Fibroblast of villous mesenchyme (primary cell): ENCODE data around the gene KRT13. TPM values are rescaled to one million over a fixed set of nuclear protein-coding genes. Genes with fewer than 3 reads are reported as not detected.

ENCODE experiments used
- DNase-seq: peaks from one replicate; pipeline ENCODE4 v3.0.0-alpha.2; 2010; ENCODE audit warnings: low read depth
- H3K4me3 ChIP-seq: 2 replicates; pipeline ENCODE4 v1.5.1; 2011; ENCODE audit warnings: low read depth, mild to moderate bottlenecking, low read length
- total RNA-seq: library from RNA; depleted of rRNA; stranded (reverse); fragments of >200 nt; gene quantifications from 2 replicates; pipeline ENCODE4 v1.2.3, GENCODE V29; 2012
- TF ChIP-seq, protein P1 (sequence below): IDR thresholded peaks from 2 replicates; pipeline ENCODE4 v1.5.1; 2012; ENCODE audit warnings: low read depth, mild to moderate bottlenecking, low read length; ENCODE audit not compliant: insufficient read depth

Gene KRT13
- total RNA-seq, 1 donor = not detected

DNA sequence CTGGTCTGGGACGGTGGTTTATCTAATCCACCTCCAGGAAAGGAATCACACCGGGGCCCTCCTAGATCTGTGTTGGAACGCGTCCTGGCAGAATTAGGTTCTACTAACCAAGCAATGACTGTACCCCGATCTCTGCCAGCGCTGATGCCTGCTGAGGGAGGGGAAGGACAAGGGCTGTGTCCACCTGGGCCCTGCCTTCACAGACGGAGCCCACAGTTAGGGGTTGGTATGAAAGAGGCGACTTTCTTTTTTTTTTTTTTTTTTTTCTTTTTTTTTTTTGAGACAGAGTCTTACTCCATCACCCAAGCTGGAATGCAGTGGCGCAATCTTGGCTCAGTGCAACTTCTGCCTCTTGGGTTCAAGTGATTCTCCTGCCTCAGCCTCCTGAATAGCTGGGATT, 32.6 kb upstream of the KRT13 start:
- TF ChIP-seq, protein P1, sequence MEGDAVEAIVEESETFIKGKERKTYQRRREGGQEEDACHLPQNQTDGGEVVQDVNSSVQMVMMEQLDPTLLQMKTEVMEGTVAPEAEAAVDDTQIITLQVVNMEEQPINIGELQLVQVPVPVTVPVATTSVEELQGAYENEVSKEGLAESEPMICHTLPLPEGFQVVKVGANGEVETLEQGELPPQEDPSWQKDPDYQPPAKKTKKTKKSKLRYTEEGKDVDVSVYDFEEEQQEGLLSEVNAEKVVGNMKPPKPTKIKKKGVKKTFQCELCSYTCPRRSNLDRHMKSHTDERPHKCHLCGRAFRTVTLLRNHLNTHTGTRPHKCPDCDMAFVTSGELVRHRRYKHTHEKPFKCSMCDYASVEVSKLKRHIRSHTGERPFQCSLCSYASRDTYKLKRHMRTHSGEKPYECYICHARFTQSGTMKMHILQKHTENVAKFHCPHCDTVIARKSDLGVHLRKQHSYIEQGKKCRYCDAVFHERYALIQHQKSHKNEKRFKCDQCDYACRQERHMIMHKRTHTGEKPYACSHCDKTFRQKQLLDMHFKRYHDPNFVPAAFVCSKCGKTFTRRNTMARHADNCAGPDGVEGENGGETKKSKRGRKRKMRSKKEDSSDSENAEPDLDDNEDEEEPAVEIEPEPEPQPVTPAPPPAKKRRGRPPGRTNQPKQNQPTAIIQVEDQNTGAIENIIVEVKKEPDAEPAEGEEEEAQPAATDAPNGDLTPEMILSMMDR = no peak
- DNase-seq = peak; percentile 41
- no peak overlapping the region for H3K4me3 ChIP-seq

DNA sequence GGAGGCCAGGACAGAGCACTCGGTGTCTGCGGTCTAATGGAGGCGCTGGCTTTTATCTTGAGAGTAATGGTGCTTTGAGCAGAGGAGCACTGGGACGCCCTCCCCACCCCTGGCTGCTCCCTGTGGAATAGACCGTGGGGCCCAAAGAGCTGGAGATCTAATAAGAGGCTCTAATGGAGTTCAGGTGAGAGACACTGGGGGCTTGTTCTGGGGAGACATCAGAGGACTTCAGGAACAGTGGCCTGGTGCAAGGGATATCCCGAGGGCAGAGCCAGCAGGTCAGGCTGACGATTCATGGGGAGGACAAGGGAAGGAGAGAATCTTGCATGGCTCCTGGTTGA, 32.2 kb upstream of the KRT13 start:
- H3K4me3 ChIP-seq = no peak overlapping the region
- no peak for DNase-seq
- TF ChIP-seq, protein P1 = no peak

DNA sequence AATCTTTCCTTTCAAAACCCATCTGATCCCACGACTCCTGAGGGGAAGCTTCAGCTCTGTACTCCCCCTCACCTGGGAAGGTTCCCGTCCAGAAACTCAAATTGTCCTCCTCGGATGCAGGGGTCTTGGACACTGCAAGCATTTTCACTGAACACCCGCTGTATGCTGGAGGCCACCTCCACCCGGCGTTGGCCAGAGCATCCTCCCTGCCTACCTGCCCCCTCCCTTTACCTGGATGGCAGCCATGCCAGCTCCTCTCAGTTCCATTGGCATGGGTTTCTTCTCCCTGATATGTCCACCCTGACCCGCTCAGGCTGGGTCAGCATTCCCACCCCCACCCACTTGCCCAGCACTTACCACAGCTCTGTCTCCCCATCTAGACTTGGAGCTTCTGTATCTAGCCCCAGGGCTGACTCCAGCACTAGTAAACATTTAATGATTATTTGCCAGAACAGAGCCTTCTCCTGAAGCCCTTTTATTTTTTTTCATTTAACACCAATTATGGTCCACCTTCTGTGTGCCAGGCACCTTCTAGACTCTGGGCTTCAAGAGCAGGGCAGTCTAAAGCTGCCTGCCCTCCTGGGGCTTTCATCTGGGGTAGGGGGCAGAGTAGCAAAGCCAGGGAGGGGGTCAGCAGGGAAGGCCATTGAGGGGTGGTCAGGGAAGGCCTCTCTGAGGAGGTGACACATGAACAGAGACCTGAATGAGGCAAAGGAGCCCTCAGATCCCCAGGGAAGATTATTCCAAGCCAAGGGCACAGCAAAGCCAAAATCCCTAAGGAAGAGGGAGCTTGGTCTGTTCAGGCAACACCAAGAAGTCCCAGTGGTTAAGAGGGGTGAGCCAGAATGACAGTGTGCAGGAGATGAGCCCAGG, 31.6 kb upstream of the KRT13 start:
- no peak overlapping the region for H3K4me3 ChIP-seq
- TF ChIP-seq, protein P1 = no peak
- DNase-seq = no peak

DNA sequence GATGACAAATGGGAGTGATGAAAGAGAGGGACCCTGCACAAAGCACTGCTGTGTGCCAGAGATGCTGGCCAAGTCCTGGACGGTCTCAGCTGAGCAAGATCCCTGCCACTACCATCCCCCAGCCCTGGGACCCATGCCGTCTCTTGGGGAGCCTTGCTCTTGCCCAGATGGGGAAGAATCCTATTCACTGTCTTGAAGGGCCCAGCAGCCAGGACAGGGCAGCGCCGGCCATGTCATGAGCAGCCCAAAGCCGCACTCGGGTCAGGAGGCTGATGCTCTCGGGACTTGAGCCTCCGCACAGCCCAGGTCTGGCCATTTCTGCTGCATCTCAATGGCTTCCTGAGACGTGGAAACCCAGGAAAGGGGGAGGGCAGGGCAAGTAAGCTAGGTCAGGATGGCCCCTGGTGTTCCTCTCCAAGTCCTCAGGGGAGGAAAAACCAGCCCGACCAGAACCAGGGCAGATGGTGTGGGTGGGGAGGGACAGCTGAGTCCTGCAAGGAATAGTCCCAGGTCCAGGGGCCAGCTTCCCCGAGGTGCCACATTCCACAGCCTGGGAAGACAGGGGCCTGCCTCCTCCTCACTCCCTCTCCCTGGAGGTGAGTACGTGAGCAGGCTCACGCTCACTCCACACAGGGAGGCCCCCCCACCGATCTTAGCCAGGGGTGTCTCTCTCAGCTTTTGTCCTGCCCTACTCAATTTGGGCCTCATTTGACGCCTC, 30.5 kb upstream of the KRT13 start:
- TF ChIP-seq, protein P1 = no peak
- H3K4me3 ChIP-seq = no peak overlapping the region
- DNase-seq = no peak

DNA sequence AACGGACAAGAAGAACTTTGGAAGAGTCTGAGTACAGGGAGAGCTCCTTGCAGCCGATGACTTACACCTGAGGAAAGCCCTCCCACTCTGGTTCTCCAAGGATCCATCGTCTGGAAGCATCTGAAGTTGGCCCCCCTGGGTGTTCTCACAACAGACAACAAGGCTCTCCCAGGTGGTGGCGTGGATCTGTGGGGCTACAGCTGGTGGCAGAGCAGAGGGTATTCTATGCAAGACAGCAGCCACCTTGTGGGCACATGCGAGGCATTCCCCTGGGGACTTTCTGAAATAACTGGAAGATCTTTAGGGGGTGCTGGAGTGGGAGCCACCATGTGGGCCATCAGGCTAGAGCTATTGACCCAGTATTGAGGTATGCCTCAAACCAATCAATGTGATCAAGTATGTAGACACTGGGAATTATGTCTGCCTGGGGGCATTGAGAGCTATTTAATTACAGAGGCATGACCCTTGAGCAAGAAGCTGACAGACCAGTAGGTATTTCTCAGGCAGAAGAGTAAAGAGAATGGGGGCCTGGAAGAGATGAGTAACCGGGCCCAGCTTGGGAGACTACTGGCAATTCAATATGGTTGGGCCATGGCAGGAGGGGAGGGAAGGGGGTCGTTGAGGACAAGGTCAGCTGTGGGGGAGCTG, 29.6 kb upstream of the KRT13 start:
- no peak overlapping the region for H3K4me3 ChIP-seq
- no peak for DNase-seq
- TF ChIP-seq, protein P1 = no peak

DNA sequence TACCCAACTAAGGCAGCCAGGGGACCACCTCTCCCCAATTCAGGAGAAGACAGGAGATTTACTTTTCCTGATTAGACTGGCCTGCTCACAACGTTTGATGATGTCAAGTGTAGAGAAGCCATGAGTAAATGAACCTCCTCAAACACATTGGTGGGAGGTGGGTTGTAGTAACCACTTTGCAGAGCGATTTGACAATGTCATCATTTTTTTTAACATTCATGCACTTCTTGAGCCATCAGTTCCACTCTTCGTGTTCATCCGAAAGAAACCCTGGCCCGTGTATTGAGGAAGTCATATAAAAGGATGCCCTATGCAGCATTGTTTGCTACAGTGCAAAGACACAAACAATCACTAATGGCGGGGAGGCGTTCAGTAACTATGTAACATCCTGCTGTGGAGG, 28.2 kb upstream of the KRT13 start:
- no peak overlapping the region for H3K4me3 ChIP-seq
- no peak for DNase-seq
- TF ChIP-seq, protein P1 = no peak
